Activated CD8-positive, alpha-beta memory T cell treated with anti-CD3 and anti-CD28 coated beads for 24 hours (primary cell): ENCODE measurements around the gene RSU1.
"Not testable (repeated sequence)": the region's sequence is repeated elsewhere in the genome, so short reads cannot be mapped to it uniquely, and the experiment has no call there.

Experiments used
- DNase-seq: peaks from one replicate; pipeline ENCODE4 v3.0.0-alpha.2; 2020

Gene RSU1

GRCh38 chr10:16777473-16778370 lies 39.5 kb downstream of the RSU1 start:
- no peak for DNase-seq

- DNase-seq, result no peak
Measured at GRCh38 chr10:16776896-16777295, 40.3 kb downstream of the RSU1 start.

DNA sequence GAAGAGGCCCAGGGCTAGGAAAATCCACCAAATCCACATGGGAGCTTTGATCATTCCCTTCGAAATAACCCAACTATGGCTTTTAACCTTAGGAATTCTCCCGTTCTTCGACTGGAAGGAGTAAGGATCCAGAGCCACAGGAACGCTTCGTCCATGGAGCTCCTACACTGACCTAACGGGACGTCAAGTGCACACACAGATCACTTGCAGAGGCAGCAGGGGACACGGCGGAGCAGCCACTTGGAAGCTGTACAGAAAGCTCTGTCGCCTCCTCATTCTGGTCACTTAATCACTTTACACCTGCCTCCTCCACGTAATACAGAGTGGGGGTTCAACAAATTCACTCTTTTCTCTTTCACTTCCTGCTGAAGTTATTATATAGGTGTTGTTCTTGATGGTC lies 43.9 kb downstream of the RSU1 start:
- no peak for DNase-seq

GRCh38 chr10:16770670-16771069 lies 46.6 kb downstream of the RSU1 start:
- no peak for DNase-seq

- DNase-seq, result no peak
Measured at GRCh38 chr10:16770141-16770540, 47.1 kb downstream of the RSU1 start.

DNA sequence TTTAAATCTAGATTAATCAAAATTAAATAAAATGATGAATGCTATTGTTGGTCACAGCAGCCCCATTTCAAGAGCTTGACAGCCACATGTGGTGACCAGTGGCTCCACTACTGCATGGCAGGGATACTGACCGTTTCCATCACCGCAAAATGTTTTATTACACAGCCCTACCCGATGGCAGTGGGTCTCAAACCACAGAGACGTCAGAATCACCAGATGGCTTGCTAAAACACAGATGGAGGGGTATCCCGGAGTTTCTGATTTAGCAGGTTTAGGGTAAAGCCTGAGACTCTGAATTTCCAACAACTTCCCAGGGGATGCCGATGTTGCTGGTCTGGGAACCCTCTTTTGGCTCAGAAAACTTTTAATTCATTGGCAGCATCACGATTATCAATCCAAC lies 47.9 kb downstream of the RSU1 start:
- no peak for DNase-seq

DNA sequence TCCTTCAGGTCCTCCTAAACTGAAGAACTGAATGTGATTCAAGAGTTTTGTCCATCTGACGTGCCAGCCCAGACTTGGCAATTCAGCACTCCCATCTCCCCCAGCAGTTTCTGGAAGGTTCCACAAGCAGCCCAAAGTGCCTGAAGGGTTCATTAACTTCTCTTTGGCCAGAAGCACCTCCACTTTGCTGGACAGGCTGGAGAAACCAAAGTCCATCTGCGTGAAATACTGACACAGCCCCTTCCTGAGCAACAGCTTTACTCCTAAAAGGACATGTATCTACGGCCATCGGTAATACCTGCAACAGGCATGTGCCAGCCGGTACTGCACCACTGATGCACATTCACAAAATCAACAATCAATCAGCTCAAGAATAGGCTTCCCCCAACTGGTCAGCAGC lies 48.5 kb downstream of the RSU1 start:
- no peak for DNase-seq

DNA sequence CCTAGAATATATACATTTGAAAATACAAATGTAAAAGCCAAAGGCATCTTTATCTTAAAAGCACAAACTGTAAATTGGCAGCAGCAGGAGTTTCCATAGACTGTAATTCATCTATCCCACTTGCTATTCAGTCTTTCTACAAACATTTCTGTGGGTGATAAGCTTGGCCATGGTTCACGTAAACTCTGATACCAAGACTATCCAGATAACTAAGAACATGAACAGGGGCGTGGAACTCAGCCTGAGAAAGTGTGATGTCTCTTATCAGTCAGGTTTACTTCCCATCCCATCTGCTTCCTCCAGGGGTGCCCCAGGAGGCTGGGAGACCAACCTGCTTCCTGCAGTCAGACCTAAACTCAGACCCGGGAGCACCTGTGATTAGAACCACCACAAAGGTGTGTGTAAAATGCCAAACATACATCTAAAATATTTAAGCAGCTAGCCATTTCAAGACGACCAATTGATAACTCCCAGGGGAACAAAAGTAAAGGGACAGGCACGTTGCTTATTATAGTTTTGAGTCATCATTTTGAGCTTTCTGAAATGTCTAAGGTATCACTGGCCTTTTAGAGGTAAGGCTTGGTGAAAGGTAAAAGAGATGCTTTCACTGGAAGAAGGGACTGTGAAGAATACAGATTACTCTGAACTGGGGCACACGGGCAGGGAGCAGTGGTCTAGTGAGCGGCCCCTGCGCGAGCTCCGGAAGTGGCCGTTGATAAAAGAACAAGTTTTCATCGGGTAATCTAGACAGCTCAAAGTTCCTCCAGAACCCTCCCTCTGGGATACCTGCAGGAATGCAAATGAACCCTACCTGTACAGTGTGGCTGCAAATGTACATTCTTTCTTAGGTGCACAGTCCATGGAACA lies 51.5 kb downstream of the RSU1 start:
- no peak for DNase-seq

DNA sequence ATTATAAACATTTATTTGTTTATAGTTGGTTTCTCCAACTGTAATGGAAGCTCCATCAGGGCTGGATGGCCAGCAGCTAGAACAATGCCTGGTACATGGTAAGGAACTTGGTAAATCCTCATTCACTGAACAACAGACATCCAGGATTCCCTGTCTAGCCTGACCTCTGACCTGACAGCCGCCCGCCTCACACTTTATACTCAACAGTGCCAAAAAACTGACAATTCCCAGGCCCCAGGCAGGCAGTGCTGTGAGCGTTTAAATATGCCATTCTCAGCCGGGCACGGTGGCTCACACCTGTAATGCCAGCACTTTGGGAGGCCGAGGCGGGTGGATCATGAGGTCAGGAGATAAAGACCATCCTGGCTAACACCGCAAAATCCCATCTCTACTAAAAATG lies 55.9 kb downstream of the RSU1 start:
- DNase-seq, result no peak

GRCh38 chr10:16756561-16757221 lies 60.5 kb downstream of the RSU1 start:
- DNase-seq, result no peak

DNA sequence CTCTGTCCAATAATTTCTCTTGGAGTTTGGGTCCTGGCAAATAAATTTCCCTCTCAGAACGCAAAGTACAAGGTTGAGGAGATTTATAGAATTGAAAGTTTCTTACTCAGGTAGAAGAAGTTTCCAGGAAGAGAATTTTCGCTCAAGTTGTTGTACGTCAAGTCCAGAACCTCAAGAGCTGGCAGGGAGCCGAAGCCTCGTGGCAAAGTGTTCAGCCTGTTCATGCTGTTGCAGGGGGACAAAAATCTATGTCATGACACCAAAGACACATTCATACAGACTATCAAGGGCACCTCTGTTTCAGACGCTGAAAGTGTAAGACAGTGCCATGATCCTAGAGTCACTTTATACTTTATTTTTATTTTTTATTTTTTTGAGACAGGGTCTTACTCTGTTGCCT lies 62.5 kb downstream of the RSU1 start:
- DNase-seq, result no peak

GRCh38 chr10:16752849-16753248 lies 64.4 kb downstream of the RSU1 start:
- DNase-seq, result not testable (repeated sequence)

GRCh38 chr10:16752099-16752498 lies 65.1 kb downstream of the RSU1 start:
- no peak for DNase-seq

GRCh38 chr10:16751244-16751643 lies 66.0 kb downstream of the RSU1 start:
- no peak for DNase-seq

DNA sequence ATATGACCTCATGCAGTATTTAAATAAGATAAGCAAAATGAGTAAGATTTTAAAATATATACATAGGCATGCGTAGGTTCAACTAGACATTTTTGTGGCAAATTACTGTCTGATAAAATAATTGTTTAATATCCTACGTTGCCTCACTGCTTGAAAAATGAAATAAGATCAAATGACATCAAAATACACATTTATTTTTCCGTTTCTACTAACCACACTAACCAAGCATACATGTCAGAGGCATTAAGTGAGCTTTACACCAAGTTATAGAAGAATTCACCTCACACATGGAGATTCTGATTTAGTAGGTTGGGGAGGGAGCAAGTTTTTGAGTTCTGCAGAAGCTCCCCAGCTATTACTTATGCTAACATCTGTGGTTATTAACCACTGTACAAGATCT lies 66.8 kb downstream of the RSU1 start:
- DNase-seq, result no peak

DNA sequence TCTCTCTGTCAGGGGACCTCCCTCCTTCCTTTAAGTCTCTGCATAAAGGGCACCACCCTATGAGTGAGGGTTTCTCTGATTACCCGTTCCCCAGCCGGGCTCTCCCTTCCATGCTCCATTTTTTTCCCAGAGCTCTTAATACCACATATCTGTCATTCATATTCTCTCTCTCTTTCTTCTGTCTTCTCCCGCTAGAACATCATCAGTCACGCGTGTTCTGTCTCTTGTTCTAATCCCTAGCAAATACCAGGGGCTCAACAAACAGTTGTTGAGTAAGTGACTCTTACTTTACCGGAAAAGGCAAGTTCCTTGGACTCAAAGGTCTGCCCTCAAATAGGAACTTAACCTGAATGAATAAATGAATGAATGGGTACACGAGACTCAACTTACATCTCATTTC lies 68.5 kb downstream of the RSU1 start:
- no peak for DNase-seq

DNA sequence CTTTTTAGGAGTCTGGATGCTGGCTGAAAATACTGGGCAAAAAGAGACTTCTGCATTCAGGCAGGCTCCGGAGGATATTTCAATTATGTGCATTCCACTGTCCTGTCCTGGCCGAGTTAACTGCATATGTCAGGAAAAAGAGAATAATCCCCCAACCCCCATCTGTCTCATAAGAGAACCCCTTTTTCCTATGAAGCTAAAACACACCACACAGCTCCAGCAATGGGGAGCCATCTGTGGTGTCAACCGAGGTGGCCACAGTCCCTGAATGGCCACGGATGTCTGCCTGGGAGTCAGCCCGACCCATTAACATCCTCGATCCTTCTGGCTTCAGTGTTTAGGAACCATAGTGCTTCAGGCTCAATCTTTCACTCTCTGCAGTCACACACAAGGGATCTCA lies 70.4 kb downstream of the RSU1 start:
- DNase-seq, result no peak

DNA sequence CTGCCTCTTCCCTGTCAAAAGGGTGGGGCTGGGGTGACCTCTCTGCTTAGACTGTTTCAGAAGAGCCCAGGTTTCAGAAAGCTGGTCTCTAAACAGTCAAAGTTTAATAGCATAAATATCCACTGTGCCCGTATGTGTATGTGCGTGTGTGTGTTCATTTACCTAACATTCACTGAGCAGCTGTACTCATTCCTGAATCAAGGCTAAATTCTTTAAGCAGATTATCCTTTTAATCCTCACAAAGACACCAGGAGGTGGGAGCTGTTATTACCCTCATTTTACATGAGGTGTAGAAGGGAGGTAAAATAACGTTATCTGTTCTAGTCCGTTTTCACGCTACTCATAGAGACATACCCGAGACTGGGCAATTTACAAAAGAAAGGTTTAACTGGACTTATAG lies 72.2 kb downstream of the RSU1 start:
- DNase-seq, result no peak

DNA sequence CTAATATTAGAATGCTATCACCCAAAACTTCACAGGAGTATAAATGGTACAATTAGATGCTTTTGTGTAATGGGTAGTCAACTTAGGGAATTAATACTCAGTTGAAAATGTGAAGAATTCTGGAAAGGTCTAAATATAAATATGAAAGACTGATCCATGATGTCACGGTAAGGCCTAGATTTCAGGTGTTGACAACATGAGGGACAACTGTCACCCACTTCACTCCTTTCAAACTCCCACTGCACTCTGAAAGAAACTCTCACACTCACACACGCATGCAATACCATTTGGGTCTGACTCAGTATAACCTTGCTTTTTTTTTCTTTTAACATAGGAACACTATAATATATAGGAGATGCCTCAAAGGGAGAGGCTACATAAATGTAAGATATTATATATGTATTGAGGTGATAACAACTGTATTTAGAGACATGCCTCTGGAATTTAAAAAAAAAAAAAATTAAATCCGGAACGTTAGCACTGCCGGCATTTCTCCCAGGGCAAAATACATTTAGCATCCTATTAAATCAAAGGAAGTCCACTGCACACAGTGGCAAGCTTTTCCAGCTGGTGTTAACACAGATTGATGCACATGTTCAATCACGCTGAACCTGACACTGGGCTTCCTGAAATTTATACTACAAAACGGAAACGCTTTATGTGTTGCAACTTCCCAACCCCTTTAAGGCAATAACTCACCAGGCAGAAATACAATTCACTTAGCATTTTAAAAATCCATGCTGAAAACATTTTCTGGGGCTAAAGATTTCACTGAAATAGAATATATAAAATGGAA lies 74.9 kb downstream of the RSU1 start:
- DNase-seq, result no peak

DNA sequence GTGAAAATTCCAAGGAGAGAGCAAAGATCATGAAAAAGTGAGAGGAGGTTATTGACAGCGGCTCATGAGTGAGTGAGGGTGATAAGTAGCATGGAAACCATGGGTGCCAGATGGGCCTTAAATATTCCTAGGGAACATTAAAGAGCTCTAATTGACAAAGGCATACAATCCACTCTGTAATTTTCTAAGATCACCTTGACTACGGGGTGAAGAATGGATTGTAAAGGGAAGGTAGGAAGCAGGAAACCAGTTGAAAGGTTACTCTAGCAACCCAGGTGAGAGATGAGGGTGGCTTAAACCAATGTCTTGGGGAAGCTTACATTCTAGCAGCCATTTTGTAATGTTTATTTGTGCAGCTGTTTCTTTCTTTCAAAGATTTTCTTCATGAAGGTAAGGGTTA lies 75.7 kb downstream of the RSU1 start:
- DNase-seq, result no peak

DNA sequence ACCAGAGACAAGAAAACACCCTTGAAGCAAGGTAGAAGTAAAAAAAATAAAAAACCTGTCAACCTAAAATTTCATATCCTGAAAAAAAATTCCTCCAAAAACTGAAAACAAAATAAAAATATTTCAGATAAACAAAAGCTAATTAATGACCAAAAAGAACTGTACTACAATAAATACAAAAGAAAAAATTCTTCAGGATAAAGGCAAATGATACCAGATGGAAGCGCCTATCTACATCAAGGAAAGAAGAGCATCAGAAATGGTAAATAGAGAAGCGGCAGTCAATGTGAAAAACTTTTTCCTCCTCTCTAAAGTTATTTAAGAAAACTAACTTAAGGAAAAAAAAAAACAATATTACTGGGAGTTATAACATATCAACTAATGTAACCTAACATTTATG lies 79.8 kb downstream of the RSU1 start:
- no peak for DNase-seq

- no peak for DNase-seq
Measured at GRCh38 chr10:16735671-16736070, 81.6 kb downstream of the RSU1 start.

GRCh38 chr10:16732376-16732775 lies 84.8 kb downstream of the RSU1 start:
- DNase-seq, result no peak
